Brain microvascular endothelial cell (primary cell): ENCODE data around the gene CNNM4.

Experiments used
- DNase-seq: peaks from one replicate; pipeline ENCODE4 v3.0.0-alpha.2; 2020
- H3K27ac ChIP-seq: fragments of 250-450 bp; sonication (Bioruptor Pico); 2 replicates; pipeline ENCODE4 v1.5.1; 2020; ENCODE audit warnings: mild to moderate bottlenecking, moderate library complexity
- H3K27me3 ChIP-seq: fragments of 250-450 bp; sonication (Bioruptor Pico); replicated peaks from 2 replicates; pipeline ENCODE4 v1.5.1; 2020; ENCODE audit warnings: mild to moderate bottlenecking
- H3K36me3 ChIP-seq: fragments of 250-450 bp; sonication (Bioruptor Pico); replicated peaks from 2 replicates; pipeline ENCODE4 v1.5.1; 2020; ENCODE audit warnings: mild to moderate bottlenecking
- H3K4me3 ChIP-seq: 2 replicates; pipeline ENCODE4 v1.5.1; 2011; ENCODE audit warnings: low read depth, mild to moderate bottlenecking, control low read depth, low read length, moderate library complexity
- CTCF ChIP-seq: IDR thresholded peaks from 2 replicates; pipeline ENCODE4 v1.5.1; 2011; ENCODE audit warnings: low read depth, mild to moderate bottlenecking, moderate library complexity, low read length, control low read depth, inconsistent platforms; ENCODE audit errors: missing control alignments
- in situ Hi-C: cut with HindIII; loops from 2 replicates; pipeline ENCODE4 v1.10.0; 2017; ENCODE audit warnings: low sequenced_read_pairs, low pct_ligation_motif_present

The CNNM4 gene

GRCh38 chr2:96810783-96811192, 50.1 kb downstream of the CNNM4 start:
- no peak overlapping the region for H3K27ac ChIP-seq
- H3K4me3 ChIP-seq, result no peak overlapping the region
- H3K27me3 ChIP-seq, result no peaks in the 10 kb centered on the region
- H3K36me3 ChIP-seq, result no peaks in the 10 kb centered on the region
- no peak for TF ChIP-seq CTCF
- in situ Hi-C loops, result no loop called here
- no peak for DNase-seq

- Histone ChIP-seq H3K36me3 (no peaks in the 10 kb centered on the region), H3K27ac (no peak overlapping the region), H3K4me3 (no peak overlapping the region), H3K27me3 (no peaks in the 10 kb centered on the region)
- in situ Hi-C loops, result no loop called here
- no peak for DNase-seq
- TF ChIP-seq CTCF, result no peak
Observed at GRCh38 chr2:96811917-96812316, 51.2 kb downstream of the CNNM4 start.

- in situ Hi-C loops, result no loop called here
- Histone ChIP-seq H3K27me3 (no peaks in the 10 kb centered on the region), H3K36me3 (no peaks in the 10 kb centered on the region), H3K4me3 (no peak overlapping the region), H3K27ac (no peak overlapping the region)
- DNase-seq, result no peak
- TF ChIP-seq CTCF, result no peak
Observed at GRCh38 chr2:96813656-96814055, 53.0 kb downstream of the CNNM4 start.

DNA sequence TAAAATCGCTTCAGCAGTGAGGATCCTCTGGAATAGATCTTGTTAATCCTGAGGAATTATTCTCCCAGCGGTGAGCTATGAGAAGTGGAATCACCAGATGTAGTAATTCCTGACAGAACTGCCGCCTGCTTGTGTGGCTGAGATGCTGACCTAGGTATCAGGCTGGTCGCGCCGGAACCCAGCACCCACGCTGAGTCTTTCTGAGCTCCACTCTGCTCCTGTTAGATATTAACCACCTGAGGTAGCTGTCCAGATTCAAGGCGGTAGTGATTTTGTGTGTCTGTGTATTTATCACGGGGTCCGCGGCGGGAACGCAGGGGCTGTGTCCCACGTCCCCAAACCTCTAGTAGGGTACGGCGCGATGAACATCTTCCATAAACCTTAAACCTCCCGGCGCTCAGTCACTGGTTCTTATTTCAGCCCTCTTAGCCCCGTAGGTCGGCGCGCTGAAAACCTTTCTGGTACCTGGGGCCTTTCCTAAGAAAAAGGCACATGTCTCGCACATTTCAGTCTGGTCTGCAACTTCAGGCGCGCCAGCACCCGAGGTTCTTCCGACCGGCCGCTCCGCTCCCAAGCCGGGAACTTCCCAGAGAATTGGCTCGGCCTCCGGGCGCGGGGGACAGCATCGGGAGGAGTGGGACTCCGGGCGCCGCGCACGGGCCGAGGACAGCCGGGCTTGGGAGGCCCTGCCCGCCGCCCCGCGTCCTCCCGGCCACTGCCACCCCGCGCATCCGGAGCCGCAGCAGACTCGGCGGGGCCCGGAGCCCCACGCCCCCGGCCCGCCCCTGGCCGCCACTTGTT, 54.8 kb downstream of the CNNM4 start:
- Histone ChIP-seq H3K27ac (no peak overlapping the region), H3K36me3 (no peaks in the 10 kb centered on the region), H3K4me3 (peak overlapping the region; percentile 63), H3K27me3 (no peaks in the 10 kb centered on the region)
- no peak for TF ChIP-seq CTCF
- DNase-seq, result peak; percentile 28
- in situ Hi-C loops, result no loop called here

DNA sequence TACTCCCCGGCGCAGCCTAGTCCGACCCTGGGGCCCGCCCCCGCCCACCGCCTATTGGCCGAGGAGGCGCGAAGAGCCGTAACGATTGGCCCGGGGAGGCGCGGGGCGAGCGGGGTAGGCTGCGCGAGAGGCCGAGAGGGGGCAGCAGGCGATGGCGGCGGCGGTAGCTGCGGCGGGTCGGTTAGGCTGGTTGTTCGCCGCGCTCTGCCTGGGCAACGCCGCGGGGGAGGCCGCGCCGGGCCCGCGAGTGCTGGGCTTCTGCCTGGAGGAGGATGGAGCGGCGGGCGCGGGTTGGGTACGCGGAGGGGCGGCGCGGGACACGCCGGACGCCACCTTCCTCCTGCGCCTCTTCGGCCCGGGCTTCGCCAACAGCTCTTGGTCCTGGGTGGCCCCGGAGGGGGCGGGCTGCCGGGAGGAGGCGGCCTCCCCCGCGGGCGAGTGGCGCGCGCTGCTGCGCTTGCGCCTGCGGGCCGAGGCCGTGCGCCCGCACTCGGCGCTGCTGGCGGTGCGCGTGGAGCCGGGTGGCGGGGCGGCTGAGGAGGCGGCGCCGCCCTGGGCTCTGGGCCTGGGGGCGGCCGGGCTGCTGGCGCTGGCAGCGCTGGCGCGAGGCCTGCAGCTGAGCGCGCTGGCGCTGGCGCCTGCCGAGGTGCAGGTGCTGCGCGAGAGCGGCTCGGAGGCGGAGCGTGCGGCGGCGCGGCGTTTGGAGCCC, 55.6 kb downstream of the CNNM4 start, which contains the start of gene CNNM3:
TSS of gene CNNM3 (plus strand) at position 142 of the 709 bp plus-strand sequence. CDS start at position 152, 10 bp downstream.
- H3K36me3 ChIP-seq, result no peaks in the 10 kb centered on the region
- in situ Hi-C loops, result no loop called here
- peak within 1 kb of the TSS; percentile 33 for H3K27ac ChIP-seq
- peak within 1 kb of the TSS; percentile 63 for H3K4me3 ChIP-seq
- H3K27me3 ChIP-seq, result no peaks in the 10 kb centered on the region
- DNase-seq, result peak; percentile 86
- TF ChIP-seq CTCF, result peak; percentile 56
